OCI-LY7 (cell line): ENCODE measurements around the gene ZNF500. TPM values are rescaled to one million over a fixed set of nuclear protein-coding genes. Genes with fewer than 3 reads are reported as not detected.

ENCODE experiments used
- BruUV-seq: library from RNA; stranded (reverse); fragments of 400-500 nt; replicated peaks from 2 replicates; lab custom pipeline; 2021; lab: Mats Ljungman, UMichigan
- CTCF ChIA-PET: fragments of 300-600 bp; sonication (Branson Sonifier 250); formaldehyde crosslinking; loops from one replicate; lab custom pipeline; 2022; ENCODE audit warnings: antibody characterized with exemption; ENCODE audit not compliant: unreplicated experiment; lab: Charles Lee
- POLR2A ChIA-PET: fragments of 300-600 bp; sonication (Branson Sonifier 250); formaldehyde crosslinking; loops from one replicate; lab custom pipeline; 2022; ENCODE audit warnings: antibody characterized with exemption; lab: Charles Lee
- DNase-seq: peaks from one replicate; pipeline ENCODE4 v3.0.0-alpha.2; 2015; ENCODE audit warnings: low spot score
- H2AFZ ChIP-seq: fragments of 200-600 bp; sonication (generic), shearing (Covaris generic); 2 replicates; pipeline ENCODE4 v1.6.1; 2014; ENCODE audit warnings: mild to moderate bottlenecking, antibody characterized with exemption, low read length, moderate library complexity
- H3K27ac ChIP-seq: fragments of 200-600 bp; sonication (generic); 2 replicates; pipeline ENCODE4 v1.5.1; 2014; ENCODE audit warnings: mixed run types, low read depth, mild to moderate bottlenecking, moderate library complexity, low read length, inconsistent platforms; ENCODE audit not compliant: poor library complexity, severe bottlenecking
- H3K36me3 ChIP-seq: fragments of 200-600 bp; sonication (generic); 2 replicates; pipeline ENCODE4 v1.6.1; 2014; ENCODE audit warnings: mild to moderate bottlenecking, antibody characterized with exemption, low read length, moderate library complexity, mixed read lengths; ENCODE audit not compliant: insufficient read depth
- H3K4me1 ChIP-seq: fragments of 200-600 bp; sonication (generic); 2 replicates; pipeline ENCODE4 v1.5.1; 2014; ENCODE audit warnings: mild to moderate bottlenecking, low read length; ENCODE audit not compliant: insufficient read depth, poor library complexity, severe bottlenecking
- H3K4me2 ChIP-seq: fragments of 200-600 bp; sonication (generic); 2 replicates; pipeline ENCODE4 v1.6.1; 2014; ENCODE audit warnings: mild to moderate bottlenecking, low read length
- H3K4me3 ChIP-seq: fragments of 200-600 bp; sonication (generic); 2 replicates; pipeline ENCODE4 v1.5.1; 2014; ENCODE audit warnings: mild to moderate bottlenecking, low read depth, low read length; ENCODE audit not compliant: poor library complexity, severe bottlenecking
- H3K79me2 ChIP-seq: fragments of 200-600 bp; sonication (generic); 2 replicates; pipeline ENCODE4 v1.6.1; 2016; ENCODE audit warnings: low read depth, mild to moderate bottlenecking, low read length, moderate library complexity, mixed read lengths; ENCODE audit not compliant: insufficient read depth
- H3K9me2 ChIP-seq: fragments of 200-600 bp; sonication (generic); 2 replicates; pipeline ENCODE4 v1.6.1; 2016; ENCODE audit warnings: mild to moderate bottlenecking, low read length, mixed read lengths; ENCODE audit not compliant: insufficient read depth
- H3K9me3 ChIP-seq: fragments of 200-600 bp; sonication (generic); 2 replicates; pipeline ENCODE4 v1.6.1; 2014; ENCODE audit warnings: mild to moderate bottlenecking, mixed run types, low read length, mixed read lengths
- H4K20me1 ChIP-seq: fragments of 200-600 bp; sonication (generic); 2 replicates; pipeline ENCODE4 v1.6.1; 2014; ENCODE audit warnings: mild to moderate bottlenecking, antibody characterized with exemption, low read length, moderate library complexity, mixed read lengths; ENCODE audit not compliant: insufficient read depth
- CTCF ChIP-seq: fragments of 200-600 bp; sonication (generic); conservative IDR thresholded peaks from 2 replicates; pipeline ENCODE4 v1.5.1; 2014; ENCODE audit warnings: mild to moderate bottlenecking, antibody characterized with exemption, low read length, moderate library complexity, mixed read lengths
- EZH2phosphoT487 ChIP-seq: fragments of 200-600 bp; sonication (generic); IDR thresholded peaks from 2 replicates; pipeline ENCODE4 v1.6.1; 2018; ENCODE audit warnings: low read depth, borderline replicate concordance, mild to moderate bottlenecking, mixed run types, antibody characterized with exemption, low read length, moderate library complexity, mixed read lengths
- intact Hi-C: fragments of 100-400 bp; cut with micrococcal nuclease; formaldehyde crosslinking; loops from one replicate; pipeline ENCODE4 v1.10.0; 2022; ENCODE audit not compliant: unreplicated experiment
- total RNA-seq, 2 experiments: library from RNA; depleted of rRNA in 1 of 2; stranded (reverse); fragments of >200 nt in 1 of 2; shearing (Covaris generic) in 1 of 2; gene quantifications; 2 replicates each; pipeline ENCODE4 v1.2.3, GENCODE V29; 2014 to 2022

ZNF500 gene
- total RNA-seq, 2 experiments from 2014 or later, result 16.1 to 23.9 TPM

- no peak overlapping the region for H3K4me3 ChIP-seq
- DNase-seq, result no peak
- no peaks in the 10 kb centered on the region for H3K9me3 ChIP-seq
- no peak overlapping the region for H3K27ac ChIP-seq
- POLR2A ChIA-PET, result no interaction called here
- no peaks in the 10 kb centered on the region for H3K9me2 ChIP-seq
- CTCF ChIA-PET, result no interaction called here
- H3K79me2 ChIP-seq, result no peaks in the 10 kb centered on the region
- H3K4me1 ChIP-seq, result no peaks in the 10 kb centered on the region
- no peak overlapping the region for H2AFZ ChIP-seq
- BruUV-seq, result no TSS peak
- H3K36me3 ChIP-seq, result peaks cover 39% of the 10 kb centered on the region; the same call in 1 of the 2 replicates
- H3K4me2 ChIP-seq, result no peak overlapping the region
- intact Hi-C loops, result no loop called here
- TF ChIP-seq EZH2phosphoT487 (no peak), CTCF (no peak)
- no peaks in the 10 kb centered on the region for H4K20me1 ChIP-seq
These were observed 62.0 kb downstream of the ZNF500 start for GRCh38 chr16:4704913-4705312.

- Histone ChIP-seq H3K27ac (no peak overlapping the region), H3K9me2 (no peaks in the 10 kb centered on the region), H3K4me3 (no peak overlapping the region), H3K4me2 (no peak overlapping the region), H3K4me1 (no peaks in the 10 kb centered on the region), H3K36me3 (peaks cover 39% of the 10 kb centered on the region; the same call in 1 of the 2 replicates), H3K79me2 (no peaks in the 10 kb centered on the region), H4K20me1 (no peaks in the 10 kb centered on the region), H2AFZ (no peak overlapping the region), H3K9me3 (no peaks in the 10 kb centered on the region)
- CTCF ChIA-PET, result no interaction called here
- intact Hi-C loops, result no loop called here
- no peak for TF ChIP-seq CTCF
- TF ChIP-seq EZH2phosphoT487, result no peak
- DNase-seq, result no peak
- POLR2A ChIA-PET, result no interaction called here
- BruUV-seq, result no TSS peak
These were observed 62.5 kb downstream of the ZNF500 start for GRCh38 chr16:4704491-4704890.

- CTCF ChIA-PET, result no interaction called here
- H3K79me2 ChIP-seq, result no peaks in the 10 kb centered on the region
- no peak overlapping the region for H3K27ac ChIP-seq
- no TSS peak for BruUV-seq
- intact Hi-C loops, result no loop called here
- peaks cover 45% of the 10 kb centered on the region; the same call in 1 of the 2 replicates for H3K36me3 ChIP-seq
- TF ChIP-seq EZH2phosphoT487 (no peak), CTCF (no peak)
- H3K4me2 ChIP-seq, result no peak overlapping the region
- no peaks in the 10 kb centered on the region for H3K9me2 ChIP-seq
- DNase-seq, result no peak
- no peaks in the 10 kb centered on the region for H4K20me1 ChIP-seq
- H3K9me3 ChIP-seq, result no peaks in the 10 kb centered on the region
- H2AFZ ChIP-seq, result no peak overlapping the region
- H3K4me1 ChIP-seq, result no peaks in the 10 kb centered on the region
- POLR2A ChIA-PET, result interaction anchor here (0.7 kb wide), 1 partner anchor 21 kb away, joined by 5 read pairs; no protein-coding TSS in a partner anchor
- H3K4me3 ChIP-seq, result no peak overlapping the region
These were observed 63.1 kb downstream of the ZNF500 start for GRCh38 chr16:4703906-4704305.
